PFSK-1 (cell line): ENCODE measurements around the gene TAS2R43.

ENCODE experiments used
- POLR2AphosphoS5 ChIP-seq: IDR thresholded peaks from 2 replicates; pipeline ENCODE4 v1.6.1; 2012; ENCODE audit warnings: low read depth, mild to moderate bottlenecking, control low read depth, low read length, moderate library complexity
- TAF1 ChIP-seq: IDR thresholded peaks from 2 replicates; pipeline ENCODE4 v1.6.1; 2012; ENCODE audit warnings: low read length, control low read depth, borderline replicate concordance; ENCODE audit not compliant: insufficient read depth

- no peak for TF ChIP-seq POLR2AphosphoS5
- no peak for TF ChIP-seq TAF1
Observed at GRCh38 chr12:11130999-11131398, 38.9 kb upstream of the TAS2R43 start.
